K562 (cell line): ENCODE measurements around the gene UNC50. TPM values are rescaled to one million over a fixed set of nuclear protein-coding genes. Genes with fewer than 3 reads are reported as not detected.

Experiments
- POLR2G ChIP-seq: fragments of 200-400 bp; formaldehyde crosslinking; IDR thresholded peaks from 2 replicates; pipeline ENCODE4 v1.6.1; 2017; ENCODE audit warnings: low read depth, mild to moderate bottlenecking, antibody characterized with exemption, low read length, moderate library complexity
- polyA plus RNA-seq, 8 experiments: library from polyadenylated mRNA; depleted of rRNA in 4 of 8; stranded (reverse) in 5 of 8; unstranded in 3 of 8; fragments of >200 nt; fragmentation: Nextera tagmentation in 2 of 8; fragmentation: Illumina TruSeq in 1 of 8; extraction: Ambion mirVana in 2 of 8; extraction: Trizol in 1 of 8; gene quantifications; 2 replicates each; pipeline versions ENCODE4 v1.2.1 to v1.2.3, GENCODE V29; 2011 to 2014; ENCODE audit warnings: inconsistent platforms in 1 of 8, missing spikeins in 1 of 8
- total RNA-seq, 7 experiments: library from RNA; depleted of rRNA in 6 of 7; stranded (reverse); fragments of >200 nt in 6 of 7; fragmentation: Illumina TruSeq in 2 of 7; extraction: Trizol in 2 of 7; gene quantifications; 2 replicates each; pipeline versions ENCODE4 v1.2.1 to v1.2.3, GENCODE V29; 2011 to 2021; ENCODE audit warnings: low replicate concordance in 1 of 7
- TF ChIP-seq, protein P1 (sequence below), 2 experiments: fragments of 450-650 bp; formaldehyde crosslinking in 1 of 2; IDR thresholded peaks; 2 replicates each; pipeline versions ENCODE4 v1.4.0 to v1.6.1; 2014 to 2020; ENCODE audit warnings: mild to moderate bottlenecking in 2 of 2, borderline replicate concordance in 1 of 2, low read depth in 1 of 2

The UNC50 gene
- total and polyA plus RNA-seq, 9 of the 15 experiments (the other 6 are each of a cell fraction or from before 2014, with no cell fraction given) = 30.0 to 52.9 (median 35.9) TPM

DNA sequence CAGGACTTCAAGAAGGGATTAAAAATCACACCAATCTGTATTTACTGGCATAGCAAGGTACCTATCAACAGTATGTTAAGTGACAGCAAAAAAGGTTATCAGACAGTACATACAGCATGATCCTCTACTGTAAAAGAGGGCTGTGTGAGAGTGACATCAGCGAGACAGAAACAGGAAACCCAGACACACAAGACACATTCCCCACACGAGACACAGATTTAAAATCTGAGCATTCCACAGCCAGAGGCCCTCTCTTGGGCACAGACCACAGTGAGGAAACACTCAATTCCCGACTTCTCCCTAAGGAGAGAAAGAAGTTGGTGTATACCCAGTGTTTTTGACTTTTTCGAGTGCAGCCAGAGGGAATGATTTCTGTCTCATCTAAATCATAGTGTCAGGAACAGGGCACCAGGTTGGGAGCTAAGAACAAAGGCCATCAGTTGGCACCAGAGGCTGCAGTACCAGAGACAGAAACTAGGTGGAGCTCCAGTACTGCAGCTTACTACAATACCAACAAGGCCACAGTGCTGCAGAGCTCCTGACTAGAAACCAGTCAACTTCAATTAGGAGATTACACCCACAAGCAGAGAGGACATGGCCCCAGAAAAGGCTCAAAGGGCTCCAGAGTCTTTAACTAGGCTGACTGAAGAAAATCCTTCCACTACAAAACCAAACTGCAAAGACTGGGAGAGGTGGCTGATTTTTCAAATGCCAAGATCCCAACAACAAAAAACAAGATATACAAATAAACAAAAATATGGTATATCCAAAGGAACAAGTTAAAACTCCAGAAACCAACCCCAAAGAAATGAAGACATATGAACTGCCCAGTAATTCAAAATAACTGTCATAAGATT is 41.0 kb downstream of the UNC50 start (continued):
- TF ChIP-seq, protein P1, sequence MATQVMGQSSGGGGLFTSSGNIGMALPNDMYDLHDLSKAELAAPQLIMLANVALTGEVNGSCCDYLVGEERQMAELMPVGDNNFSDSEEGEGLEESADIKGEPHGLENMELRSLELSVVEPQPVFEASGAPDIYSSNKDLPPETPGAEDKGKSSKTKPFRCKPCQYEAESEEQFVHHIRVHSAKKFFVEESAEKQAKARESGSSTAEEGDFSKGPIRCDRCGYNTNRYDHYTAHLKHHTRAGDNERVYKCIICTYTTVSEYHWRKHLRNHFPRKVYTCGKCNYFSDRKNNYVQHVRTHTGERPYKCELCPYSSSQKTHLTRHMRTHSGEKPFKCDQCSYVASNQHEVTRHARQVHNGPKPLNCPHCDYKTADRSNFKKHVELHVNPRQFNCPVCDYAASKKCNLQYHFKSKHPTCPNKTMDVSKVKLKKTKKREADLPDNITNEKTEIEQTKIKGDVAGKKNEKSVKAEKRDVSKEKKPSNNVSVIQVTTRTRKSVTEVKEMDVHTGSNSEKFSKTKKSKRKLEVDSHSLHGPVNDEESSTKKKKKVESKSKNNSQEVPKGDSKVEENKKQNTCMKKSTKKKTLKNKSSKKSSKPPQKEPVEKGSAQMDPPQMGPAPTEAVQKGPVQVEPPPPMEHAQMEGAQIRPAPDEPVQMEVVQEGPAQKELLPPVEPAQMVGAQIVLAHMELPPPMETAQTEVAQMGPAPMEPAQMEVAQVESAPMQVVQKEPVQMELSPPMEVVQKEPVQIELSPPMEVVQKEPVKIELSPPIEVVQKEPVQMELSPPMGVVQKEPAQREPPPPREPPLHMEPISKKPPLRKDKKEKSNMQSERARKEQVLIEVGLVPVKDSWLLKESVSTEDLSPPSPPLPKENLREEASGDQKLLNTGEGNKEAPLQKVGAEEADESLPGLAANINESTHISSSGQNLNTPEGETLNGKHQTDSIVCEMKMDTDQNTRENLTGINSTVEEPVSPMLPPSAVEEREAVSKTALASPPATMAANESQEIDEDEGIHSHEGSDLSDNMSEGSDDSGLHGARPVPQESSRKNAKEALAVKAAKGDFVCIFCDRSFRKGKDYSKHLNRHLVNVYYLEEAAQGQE (IDR thresholded peaks at IDR 0.05; ENCODE audit: borderline replicate concordance) = peak; percentile 87
- TF ChIP-seq, protein P1 (CRISPR knock-in tag; IDR thresholded peaks at IDR 0.05; ENCODE audit: low read depth) = no peak
- TF ChIP-seq POLR2G = no peak
